GM12892 (cell line): Measurements from ENCODE around the gene SATB1.

ENCODE experiments used
- POLR2A ChIP-seq: IDR thresholded peaks from 2 replicates; pipeline ENCODE4 v1.6.1; 2011; ENCODE audit warnings: low read depth, low read length, control low read depth
- POLR2AphosphoS5 ChIP-seq: IDR thresholded peaks from 2 replicates; pipeline ENCODE4 v1.6.1; 2011; ENCODE audit warnings: low read depth, low read length, control low read depth
- TAF1 ChIP-seq: IDR thresholded peaks from 2 replicates; pipeline ENCODE4 v1.6.1; 2011; ENCODE audit warnings: low read depth, mild to moderate bottlenecking, control low read depth, low read length, borderline replicate concordance

- TF ChIP-seq POLR2A: no peak
- no peak for TF ChIP-seq TAF1
- no peak for TF ChIP-seq POLR2AphosphoS5
Observed at GRCh38 chr3:18307529-18307928, 117.6 kb downstream of the SATB1 start.
